H9 (cell line): ENCODE data around the gene ABHD12. TPM values are rescaled to one million over a fixed set of nuclear protein-coding genes. Genes with fewer than 3 reads are reported as not detected.
"Not testable (repeated sequence)": the region's sequence is repeated elsewhere in the genome, so short reads cannot be mapped to it uniquely, and the experiment has no call there.

Source experiments
- DNase-seq: peaks from one replicate; pipeline ENCODE4 v3.0.0-alpha.2; 2017
- H2AFZ ChIP-seq: one replicate; pipeline ENCODE4 v1.6.1; 2013; ENCODE audit warnings: mild to moderate bottlenecking, low read length, control low read depth, moderate library complexity
- H2AK5ac ChIP-seq: 2 replicates; pipeline ENCODE4 v1.6.1; 2013; ENCODE audit warnings: low read length, control low read depth, mixed read lengths; ENCODE audit not compliant: insufficient read length
- H2BK120ac ChIP-seq: one replicate; pipeline ENCODE4 v1.6.1; 2013; ENCODE audit warnings: low read depth, mild to moderate bottlenecking, low read length, control low read depth, inconsistent platforms; ENCODE audit not compliant: poor library complexity, severe bottlenecking
- H2BK12ac ChIP-seq: 2 replicates; pipeline ENCODE4 v1.6.1; 2013; ENCODE audit warnings: low read length, control low read depth, mixed read lengths, low read depth; ENCODE audit not compliant: insufficient read length
- H2BK15ac ChIP-seq: 2 replicates; pipeline ENCODE4 v1.6.1; 2013; ENCODE audit warnings: low read depth, low read length, control low read depth
- H2BK20ac ChIP-seq: one replicate; pipeline ENCODE4 v1.6.1; 2013; ENCODE audit warnings: low read depth, mild to moderate bottlenecking, low read length, control low read depth, inconsistent platforms; ENCODE audit not compliant: poor library complexity, severe bottlenecking
- H2BK5ac ChIP-seq: 2 replicates; pipeline ENCODE4 v1.6.1; 2013; ENCODE audit warnings: low read length, control low read depth, mixed read lengths; ENCODE audit not compliant: insufficient read length
- H3K14ac ChIP-seq: 2 replicates; pipeline ENCODE4 v1.6.1; 2013; ENCODE audit warnings: low read length, control low read depth; ENCODE audit not compliant: insufficient read depth
- H3K18ac ChIP-seq: 2 replicates; pipeline ENCODE4 v1.6.1; 2013; ENCODE audit warnings: low read depth, mild to moderate bottlenecking, mixed read lengths, low read length, control low read depth; ENCODE audit not compliant: insufficient read length
- H3K23ac ChIP-seq: 2 replicates; pipeline ENCODE4 v1.6.1; 2013; ENCODE audit warnings: low read length, control low read depth, mixed read lengths, low read depth; ENCODE audit not compliant: insufficient read length
- H3K23me2 ChIP-seq: 2 replicates; pipeline ENCODE4 v1.6.1; 2013; ENCODE audit warnings: low read depth, mild to moderate bottlenecking, mixed read lengths, low read length, control low read depth; ENCODE audit not compliant: insufficient read length, poor library complexity, severe bottlenecking
- H3K27ac ChIP-seq: 2 replicates; pipeline ENCODE4 v1.5.1; 2013; ENCODE audit warnings: low read length, control low read depth, mixed read lengths, low read depth; ENCODE audit not compliant: insufficient read length
- H3K27me3 ChIP-seq: 2 replicates; pipeline ENCODE4 v1.6.1; 2013; ENCODE audit warnings: low read length, control low read depth, inconsistent platforms; ENCODE audit not compliant: insufficient read depth
- H3K4ac ChIP-seq: 2 replicates; pipeline ENCODE4 v1.6.1; 2013; ENCODE audit warnings: low read depth, mild to moderate bottlenecking, control low read depth, inconsistent platforms, low read length, moderate library complexity
- H3K4me1 ChIP-seq: 2 replicates; pipeline ENCODE4 v1.6.1; 2013; ENCODE audit warnings: low read length, control low read depth, inconsistent platforms; ENCODE audit not compliant: insufficient read depth
- H3K4me2 ChIP-seq: 2 replicates; pipeline ENCODE4 v1.6.1; 2013; ENCODE audit warnings: low read length, control low read depth, mixed read lengths; ENCODE audit not compliant: insufficient read length, insufficient read depth
- H3K56ac ChIP-seq: 2 replicates; pipeline ENCODE4 v1.6.1; 2013; ENCODE audit warnings: low read depth, mild to moderate bottlenecking, mixed read lengths, low read length, control low read depth; ENCODE audit not compliant: insufficient read length
- H3K79me1 ChIP-seq: 2 replicates; pipeline ENCODE4 v1.6.1; 2013; ENCODE audit warnings: low read depth, mild to moderate bottlenecking, moderate library complexity, low read length, control low read depth, inconsistent platforms; ENCODE audit not compliant: insufficient read depth, poor library complexity, severe bottlenecking
- H3K79me2 ChIP-seq: 2 replicates; pipeline ENCODE4 v1.6.1; 2013; ENCODE audit warnings: low read length, control low read depth, inconsistent platforms; ENCODE audit not compliant: insufficient read depth
- H3K9ac ChIP-seq: 2 replicates; pipeline ENCODE4 v1.6.1; 2013; ENCODE audit warnings: low read length, control low read depth, mixed read lengths; ENCODE audit not compliant: insufficient read length; ENCODE audit errors: extremely low read depth
- H3K9me3 ChIP-seq: one replicate; pipeline ENCODE4 v1.6.1; 2013; ENCODE audit warnings: low read depth, low read length, inconsistent platforms; ENCODE audit not compliant: control insufficient read depth
- H3T11ph ChIP-seq: one replicate; pipeline ENCODE4 v1.6.1; 2013; ENCODE audit warnings: mild to moderate bottlenecking, low read length, control low read depth, inconsistent platforms
- H4K20me1 ChIP-seq: one replicate; pipeline ENCODE4 v1.6.1; 2013; ENCODE audit not compliant: control insufficient read depth, insufficient read length, insufficient read depth
- H4K5ac ChIP-seq: 2 replicates; pipeline ENCODE4 v1.6.1; 2013; ENCODE audit warnings: low read depth, mild to moderate bottlenecking, mixed read lengths, low read length, control low read depth; ENCODE audit not compliant: insufficient read length
- H4K8ac ChIP-seq: replicated peaks from 2 replicates; pipeline ENCODE4 v1.6.1; 2013; ENCODE audit warnings: low read length, control low read depth, mixed read lengths, low read depth; ENCODE audit not compliant: insufficient read length
- H4K91ac ChIP-seq: 2 replicates; pipeline ENCODE4 v1.6.1; 2013; ENCODE audit warnings: low read depth, mild to moderate bottlenecking, moderate library complexity, mixed read lengths, low read length, control low read depth; ENCODE audit not compliant: insufficient read length
- H3K27ac Mint-ChIP-seq, 3 experiments: 2 replicates in 2 of 3; 3 replicates in 1 of 3; pipeline ENCODE4 v1.8.0; 2020 to 2021; ENCODE audit warnings: mixed read lengths in 3 of 3, mild to moderate bottlenecking in 1 of 3, moderate library complexity in 1 of 3
- H3K27me3 Mint-ChIP-seq: 2 replicates; pipeline ENCODE4 v1.8.0; 2021; ENCODE audit warnings: low read depth, mild to moderate bottlenecking, moderate library complexity, mixed read lengths
- H3K36me3 Mint-ChIP-seq, 3 experiments: 2 replicates in 2 of 3; 3 replicates in 1 of 3; pipeline ENCODE4 v1.8.0; 2020 to 2021; ENCODE audit warnings: low read depth in 3 of 3, mixed read lengths in 3 of 3; ENCODE audit not compliant: insufficient read depth in 1 of 3
- H3K4me1 Mint-ChIP-seq, 2 experiments: 2 replicates each; pipeline ENCODE4 v1.8.0; 2020; ENCODE audit warnings: mixed read lengths in 2 of 2
- H3K4me3 Mint-ChIP-seq, 2 experiments: 2 replicates in 1 of 2; 3 replicates in 1 of 2; pipeline ENCODE4 v1.8.0; 2020 to 2021; ENCODE audit warnings: mild to moderate bottlenecking in 2 of 2, mixed read lengths in 2 of 2, moderate library complexity in 1 of 2
- H3K9me3 Mint-ChIP-seq, 2 experiments: 2 replicates in 1 of 2; 3 replicates in 1 of 2; pipeline ENCODE4 v1.8.0; 2020; ENCODE audit warnings: mild to moderate bottlenecking in 2 of 2, mixed read lengths in 2 of 2, moderate library complexity in 1 of 2
- WGBS: extraction: QIAGEN DNeasy Blood & Tissue Kit; methylation state at CpG from one replicate; pipeline ENCODE4 v1.1.7; 2013; ENCODE audit warnings: missing lambda C conversion rate, low lambda C conversion rate, mixed read lengths; ENCODE audit not compliant: insufficient read length; ENCODE audit errors: extremely low coverage; 5-methylcytosine and 5-hydroxymethylcytosine counted together
- total RNA-seq: library from RNA; stranded (reverse); gene quantifications from 2 replicates; pipeline ENCODE4 v1.2.1, GENCODE V29; 2021
- TF ChIP-seq, protein P1 (sequence below): fragments of 200-600 bp; sonication (generic); conservative IDR thresholded peaks from 3 replicates; pipeline ENCODE4 v1.8.0; 2021; ENCODE audit warnings: antibody characterized with exemption, mild to moderate bottlenecking

ABHD12 gene
- total RNA-seq, 1 experiment from 2014 or later, result 54.4 TPM

DNA sequence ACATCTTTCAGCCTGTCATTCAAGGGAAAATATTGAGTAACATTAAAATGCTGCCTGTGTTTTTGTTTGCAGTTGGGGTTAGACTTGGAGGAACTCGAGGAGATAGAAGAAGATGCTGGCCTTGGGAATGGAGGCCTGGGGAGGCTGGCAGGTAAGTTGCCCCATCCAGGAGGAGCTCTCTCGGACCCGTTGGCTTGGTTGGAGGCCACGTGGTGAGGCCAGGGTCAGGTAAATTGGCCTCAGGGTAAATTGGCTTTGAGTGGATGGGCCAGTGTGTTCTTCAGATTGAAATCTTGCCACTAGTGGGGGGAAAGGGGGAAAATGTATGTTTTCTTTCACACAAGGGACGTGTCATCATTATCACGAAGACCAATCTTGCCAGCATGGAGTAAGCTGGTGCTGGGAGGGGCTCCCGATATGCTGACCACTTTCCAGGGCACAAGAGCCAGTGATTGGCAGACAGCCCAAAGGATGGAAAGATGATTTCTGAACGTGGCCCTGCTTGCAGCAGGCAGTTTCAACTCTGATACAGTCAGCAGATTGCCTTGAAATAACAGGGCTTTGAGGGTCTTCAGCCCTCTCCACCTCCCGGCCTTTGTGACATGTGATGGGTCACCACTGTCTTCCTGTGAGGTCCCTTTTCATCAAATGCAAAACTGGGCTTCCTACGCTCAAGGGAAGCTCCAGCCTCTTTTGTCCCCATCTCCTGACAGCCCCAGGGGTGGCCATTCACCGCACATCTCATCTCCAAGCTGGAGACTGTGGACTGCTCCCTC is 121.4 kb downstream of the ABHD12 start:
- H3K27me3 Mint-ChIP-seq, result no peaks in the 10 kb centered on the region
- H2BK20ac ChIP-seq, result no peak overlapping the region
- WGBS, result no CpG with 5 or more reads among the region's 11 CpGs

DNA sequence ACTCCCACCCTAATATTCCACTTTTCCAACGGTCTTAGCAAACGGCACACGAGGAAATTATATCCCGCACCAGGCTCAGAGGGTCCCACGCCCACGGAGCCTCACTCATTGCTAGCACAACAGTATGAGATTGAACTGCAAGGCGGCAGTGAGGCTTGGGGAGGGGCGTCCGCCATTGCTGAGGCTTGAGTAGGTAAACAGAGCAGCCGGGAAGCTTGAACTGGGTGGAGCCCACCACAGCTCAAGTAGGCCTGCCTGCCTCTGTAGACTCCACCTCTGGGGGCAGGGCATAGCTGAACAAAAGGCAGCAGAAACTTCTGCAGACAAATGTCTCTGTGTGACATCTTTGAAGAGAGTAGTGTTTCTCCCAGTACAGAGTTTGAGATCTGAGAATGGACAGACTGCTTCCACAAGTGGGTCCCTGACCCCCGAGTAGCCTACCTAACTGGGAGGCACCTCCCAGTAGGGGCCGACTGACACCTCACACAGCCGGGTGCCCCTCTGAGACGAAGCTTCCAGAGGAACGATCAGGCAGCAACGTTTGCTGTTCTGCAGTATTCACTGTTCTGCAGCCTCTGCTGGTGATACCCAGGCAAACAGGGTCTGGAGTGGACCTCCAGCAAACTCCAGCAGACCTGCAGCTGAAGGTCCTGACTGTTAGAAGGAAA is 129.7 kb downstream of the ABHD12 start:
- H3K9ac ChIP-seq, H4K91ac ChIP-seq, H4K5ac ChIP-seq, H3K27ac ChIP-seq, H2AFZ ChIP-seq, H3K18ac ChIP-seq, H3K4me1 ChIP-seq, H3K27me3 Mint-ChIP-seq, H3K56ac ChIP-seq, H3K79me2 ChIP-seq, H2BK20ac ChIP-seq, H3K9me3 ChIP-seq, H2BK12ac ChIP-seq, H3K4me1 Mint-ChIP-seq, H3K27ac Mint-ChIP-seq, H3K23ac ChIP-seq, H3K4me3 Mint-ChIP-seq, H2BK5ac ChIP-seq, H2BK120ac ChIP-seq, H4K8ac ChIP-seq, H3K79me1 ChIP-seq, H3K4ac ChIP-seq, H3K27me3 ChIP-seq, H2BK15ac ChIP-seq, H3K4me2 ChIP-seq, H4K20me1 ChIP-seq, H3K14ac ChIP-seq, H3T11ph ChIP-seq, H2AK5ac ChIP-seq, H3K23me2 ChIP-seq: not testable (repeated sequence)
- Mint-ChIP-seq H3K9me3 (peaks cover 17 to 24% of the 10 kb centered on the region in 2 experiments; a peak in 4 of 5 replicates), H3K36me3 (peaks cover 47 to 57% (median 52%) of the 10 kb centered on the region in 3 experiments)
- peak; percentile 10 for DNase-seq
- no CpG with 5 or more reads among the region's 16 CpGs for WGBS

More for the DNA sequence above, 121.4 kb downstream of the ABHD12 start:
- Mint-ChIP-seq H3K4me1 (no peaks in the 10 kb centered on the region), H3K9me3 (peaks cover 0 to 2% of the 10 kb centered on the region in 2 experiments; a peak in 2 of 5 replicates), H3K27ac (peak overlapping the region in 1 of 3 experiments; percentile 19; a peak in 2 of 7 replicates), H3K4me3 (no peak overlapping the region), H3K36me3 (peaks cover 21 to 58% (median 34%) of the 10 kb centered on the region in 3 experiments)
- Histone ChIP-seq H2AK5ac (no peak overlapping the region), H3K27ac (no peak overlapping the region), H3K27me3 (no peaks in the 10 kb centered on the region), H4K20me1 (no peaks in the 10 kb centered on the region), H3K79me2 (no peaks in the 10 kb centered on the region), H4K8ac (no peak overlapping the region), H3K23me2 (no peaks in the 10 kb centered on the region), H3K79me1 (no peaks in the 10 kb centered on the region), H2BK5ac (no peak overlapping the region), H2BK12ac (no peak overlapping the region), H2BK120ac (no peak overlapping the region), H4K91ac (no peak overlapping the region), H4K5ac (no peak overlapping the region), H3K4me1 (no peaks in the 10 kb centered on the region), H3K56ac (no peak overlapping the region), H3K4ac (no peak overlapping the region), H3K23ac (no peak overlapping the region), H3K18ac (no peak overlapping the region), H3K14ac (no peak overlapping the region), H3K9me3 (no peaks in the 10 kb centered on the region), H2AFZ (no peak overlapping the region), H3T11ph (no peak overlapping the region), H2BK15ac (no peak overlapping the region), H3K4me2 (no peak overlapping the region), H3K9ac (no peak overlapping the region)
- DNase-seq, result peak; percentile 8
- TF ChIP-seq, protein P1, sequence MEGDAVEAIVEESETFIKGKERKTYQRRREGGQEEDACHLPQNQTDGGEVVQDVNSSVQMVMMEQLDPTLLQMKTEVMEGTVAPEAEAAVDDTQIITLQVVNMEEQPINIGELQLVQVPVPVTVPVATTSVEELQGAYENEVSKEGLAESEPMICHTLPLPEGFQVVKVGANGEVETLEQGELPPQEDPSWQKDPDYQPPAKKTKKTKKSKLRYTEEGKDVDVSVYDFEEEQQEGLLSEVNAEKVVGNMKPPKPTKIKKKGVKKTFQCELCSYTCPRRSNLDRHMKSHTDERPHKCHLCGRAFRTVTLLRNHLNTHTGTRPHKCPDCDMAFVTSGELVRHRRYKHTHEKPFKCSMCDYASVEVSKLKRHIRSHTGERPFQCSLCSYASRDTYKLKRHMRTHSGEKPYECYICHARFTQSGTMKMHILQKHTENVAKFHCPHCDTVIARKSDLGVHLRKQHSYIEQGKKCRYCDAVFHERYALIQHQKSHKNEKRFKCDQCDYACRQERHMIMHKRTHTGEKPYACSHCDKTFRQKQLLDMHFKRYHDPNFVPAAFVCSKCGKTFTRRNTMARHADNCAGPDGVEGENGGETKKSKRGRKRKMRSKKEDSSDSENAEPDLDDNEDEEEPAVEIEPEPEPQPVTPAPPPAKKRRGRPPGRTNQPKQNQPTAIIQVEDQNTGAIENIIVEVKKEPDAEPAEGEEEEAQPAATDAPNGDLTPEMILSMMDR, result no peak
